ENCODE data around the gene PLEKHF1. TPM values are rescaled to one million over a fixed set of nuclear protein-coding genes. Genes with fewer than 3 reads are reported as not detected.

The PLEKHF1 gene
- total RNA-seq, 1 experiment from 2014 or later: 15.9 TPM

DNA sequence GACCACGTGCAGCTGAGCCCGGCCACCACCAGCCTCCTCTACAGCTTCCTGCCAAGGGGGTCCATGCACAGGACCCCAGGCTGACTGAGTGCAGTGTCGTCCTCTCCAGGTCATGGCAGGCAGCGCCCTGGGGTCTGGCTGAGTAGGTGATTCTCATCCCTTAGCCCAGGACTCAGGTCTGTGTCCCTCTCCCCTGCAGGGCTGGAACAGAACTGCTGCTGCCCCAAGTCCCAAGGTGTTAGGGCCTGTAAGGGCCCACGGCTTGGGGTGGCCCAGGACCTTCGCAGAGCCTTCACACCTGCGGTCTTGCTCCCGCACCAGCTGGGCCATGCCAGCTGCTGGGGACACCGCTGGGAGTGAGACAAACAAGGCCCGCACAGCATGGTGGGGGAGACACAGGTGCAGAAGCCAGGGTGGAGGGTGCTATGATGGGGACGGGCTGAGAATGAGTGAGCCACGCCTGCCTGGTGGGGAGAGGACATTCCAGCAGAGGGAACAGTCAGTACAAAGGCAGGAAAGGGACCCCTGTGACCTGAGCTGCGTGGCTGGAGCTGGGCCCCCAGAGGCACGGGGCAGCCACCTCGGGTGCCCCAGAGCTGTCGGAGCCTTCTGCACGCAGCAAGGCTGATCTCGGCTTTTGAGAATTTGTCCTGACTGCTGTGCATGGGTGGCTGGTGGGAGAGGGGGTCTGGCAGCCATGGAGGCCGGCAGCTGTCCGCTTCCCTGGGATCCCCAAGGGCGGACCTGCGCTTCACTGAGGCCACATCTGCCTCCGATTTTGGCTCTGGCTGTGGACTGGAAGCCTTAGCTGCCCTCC lies 11.9 kb downstream of the PLEKHF1 start:
- H3K4me2 ChIP-seq (ENCODE audit: low read length): no peak overlapping the region
- CTCF ChIA-PET: no interaction called here
- no peaks in the 10 kb centered on the region for H3K27me3 ChIP-seq (ENCODE audit: low read length)
- H3K9ac ChIP-seq (ENCODE audit: low read length): no peak overlapping the region
- no peaks in the 10 kb centered on the region for H3K36me3 ChIP-seq (ENCODE audit: low read depth, low read length)
- peaks cover 11% of the 10 kb centered on the region for H3K79me2 ChIP-seq (ENCODE audit: low read length)
- no peaks in the 10 kb centered on the region for H3K9me3 ChIP-seq (ENCODE audit: low read length)
- H3K27ac ChIP-seq (ENCODE audit: low read length): no peak overlapping the region
- no peaks in the 10 kb centered on the region for H3K9me2 ChIP-seq (replicated peaks; ENCODE audit: low read length)
- DNase-seq (no peak), ATAC-seq (no peak)
- H4K20me1 ChIP-seq (ENCODE audit: low read length): no peaks in the 10 kb centered on the region
- no peaks in the 10 kb centered on the region for H3K4me1 ChIP-seq (ENCODE audit: insufficient read depth, low read length)
- no TSS peak for BruUV-seq (replicated peaks)
- POLR2A ChIA-PET (ENCODE audit: unreplicated experiment): no interaction called here
- no peak overlapping the region for H2AFZ ChIP-seq (ENCODE audit: low read length)
- H3F3A ChIP-seq (ENCODE audit: low read length, unreplicated experiment): no peaks in the 10 kb centered on the region
- no peak for TF ChIP-seq EZH2 (IDR thresholded peaks at IDR 0.05; ENCODE audit: low read length, unreplicated experiment)
- no peak for TF ChIP-seq CTCF (conservative IDR thresholded peaks at IDR 0.05; ENCODE audit: low read depth, low read length)
- no peak for TF ChIP-seq EZH2phosphoT487 (IDR thresholded peaks at IDR 0.05; ENCODE audit: borderline replicate concordance, low read length)
- no peak overlapping the region for H3K4me3 ChIP-seq (ENCODE audit: low read length)
- intact Hi-C loops (cut with micrococcal nuclease): no loop called here

- no peaks in the 10 kb centered on the region for H3K79me2 ChIP-seq (ENCODE audit: low read length)
- H3K27me3 ChIP-seq (ENCODE audit: low read length): no peaks in the 10 kb centered on the region
- POLR2A ChIA-PET (ENCODE audit: unreplicated experiment): no interaction called here
- H4K20me1 ChIP-seq (ENCODE audit: low read length): no peaks in the 10 kb centered on the region
- ATAC-seq: no peak
- no peak overlapping the region for H3K9ac ChIP-seq (ENCODE audit: low read length)
- intact Hi-C loops (cut with micrococcal nuclease): no loop called here
- no TSS peak for BruUV-seq (replicated peaks)
- no peaks in the 10 kb centered on the region for H3K4me1 ChIP-seq (ENCODE audit: insufficient read depth, low read length)
- no peak overlapping the region for H3K4me2 ChIP-seq (ENCODE audit: low read length)
- CTCF ChIA-PET: no interaction called here
- no peaks in the 10 kb centered on the region for H3F3A ChIP-seq (ENCODE audit: low read length, unreplicated experiment)
- no peaks in the 10 kb centered on the region for H3K9me2 ChIP-seq (replicated peaks; ENCODE audit: low read length)
- no peaks in the 10 kb centered on the region for H3K9me3 ChIP-seq (ENCODE audit: low read length)
- H2AFZ ChIP-seq (ENCODE audit: low read length): no peak overlapping the region
- no peak overlapping the region for H3K27ac ChIP-seq (ENCODE audit: low read length)
- H3K4me3 ChIP-seq (ENCODE audit: low read length): no peak overlapping the region
- TF ChIP-seq EZH2phosphoT487 (IDR thresholded peaks at IDR 0.05; ENCODE audit: borderline replicate concordance, low read length) (no peak), EZH2 (IDR thresholded peaks at IDR 0.05; ENCODE audit: low read length, unreplicated experiment) (no peak), CTCF (conservative IDR thresholded peaks at IDR 0.05; ENCODE audit: low read depth, low read length) (no peak)
- H3K36me3 ChIP-seq (ENCODE audit: low read depth, low read length): no peaks in the 10 kb centered on the region
- no peak for DNase-seq
Observed at GRCh38 chr19:29678484-29679106, 13.3 kb downstream of the PLEKHF1 start.
